Measurements from ENCODE around the gene C16orf74. TPM values are rescaled to one million over a fixed set of nuclear protein-coding genes. Genes with fewer than 3 reads are reported as not detected.
A peak's percentile ranks its signal among the peaks of the same experiment; 100 is the strongest.

Gene C16orf74
- polyA plus RNA-seq (ENCODE audit: insufficient read length in 3 of 3), result 1 to 10 TPM; 4.1 to 4.9 (median 4.9) TPM
- long read RNA-seq, donor 1, partial matches to known transcripts, result 0 of 1 reads
- long read RNA-seq, donor 1, other reads (novel, unspliced or antisense), result 0 of 1 reads
- long read RNA-seq, donor 2, result 0 reads
- long read RNA-seq, donor 3, partial matches to known transcripts, result 0 of 3 reads
- long read RNA-seq, donor 3, other reads (novel, unspliced or antisense), result 0 of 3 reads
- long read RNA-seq, donor 4, partial matches to known transcripts, result 0 of 1 reads
- long read RNA-seq, donor 4, other reads (novel, unspliced or antisense), result 0 of 1 reads
- long read RNA-seq, donor 5, partial matches to known transcripts, result 0 of 1 reads
- long read RNA-seq, donor 5, other reads (novel, unspliced or antisense), result 0 of 1 reads
- long read RNA-seq, donor 6, partial matches to known transcripts, result 0 of 4 reads
- long read RNA-seq, donor 6, other reads (novel, unspliced or antisense), result 0 of 4 reads
- long read RNA-seq, donor 7, transcript C16orf74-203 (4 exons, 744 nt), result major isoform, 5 of 7 reads
- long read RNA-seq, donor 7, partial matches to known transcripts, result 0 of 7 reads
- long read RNA-seq, donor 7, other reads (novel, unspliced or antisense), result 0 of 7 reads
- long read RNA-seq, donor 8, partial matches to known transcripts, result 0 of 2 reads
- long read RNA-seq, donor 8, other reads (novel, unspliced or antisense), result 0 of 2 reads
- long read RNA-seq, donor 9, partial matches to known transcripts, result 0 of 6 reads
- long read RNA-seq, donor 9, other reads (novel, unspliced or antisense), result 0 of 6 reads
- long read RNA-seq, donor 10, partial matches to known transcripts, result 0 of 4 reads
- long read RNA-seq, donor 10, other reads (novel, unspliced or antisense), result 0 of 4 reads
- long read RNA-seq, donor 11, partial matches to known transcripts, result 663 of 685 reads
- long read RNA-seq, donor 11, other reads (novel, unspliced or antisense), result 22 of 685 reads
- long read RNA-seq, donor 12, partial matches to known transcripts, result 1,202 of 1,251 reads
- long read RNA-seq, donor 12, other reads (novel, unspliced or antisense), result 45 of 1,251 reads
- long read RNA-seq, donor 13, partial matches to known transcripts, result 0 of 2 reads
- long read RNA-seq, donor 13, other reads (novel, unspliced or antisense), result 0 of 2 reads
- long read RNA-seq, donor 14, result 0 reads
- long read RNA-seq, donor 15, result 0 reads
- long read RNA-seq, donor 16, partial matches to known transcripts, result 0 of 3 reads
- long read RNA-seq, donor 16, other reads (novel, unspliced or antisense), result 0 of 3 reads

GRCh38 chr16:85750827-85751697 lies at the start of gene C16orf74:
C16orf74 (minus strand) TSS chr16:85751096; CDS start chr16:85735217, 15,879 bp downstream.
- peak; percentile 29 for DNase-seq

GRCh38 chr16:85800321-85800669 lies 49.4 kb upstream of the C16orf74 start:
- DNase-seq, result peak; percentile 14

DNA sequence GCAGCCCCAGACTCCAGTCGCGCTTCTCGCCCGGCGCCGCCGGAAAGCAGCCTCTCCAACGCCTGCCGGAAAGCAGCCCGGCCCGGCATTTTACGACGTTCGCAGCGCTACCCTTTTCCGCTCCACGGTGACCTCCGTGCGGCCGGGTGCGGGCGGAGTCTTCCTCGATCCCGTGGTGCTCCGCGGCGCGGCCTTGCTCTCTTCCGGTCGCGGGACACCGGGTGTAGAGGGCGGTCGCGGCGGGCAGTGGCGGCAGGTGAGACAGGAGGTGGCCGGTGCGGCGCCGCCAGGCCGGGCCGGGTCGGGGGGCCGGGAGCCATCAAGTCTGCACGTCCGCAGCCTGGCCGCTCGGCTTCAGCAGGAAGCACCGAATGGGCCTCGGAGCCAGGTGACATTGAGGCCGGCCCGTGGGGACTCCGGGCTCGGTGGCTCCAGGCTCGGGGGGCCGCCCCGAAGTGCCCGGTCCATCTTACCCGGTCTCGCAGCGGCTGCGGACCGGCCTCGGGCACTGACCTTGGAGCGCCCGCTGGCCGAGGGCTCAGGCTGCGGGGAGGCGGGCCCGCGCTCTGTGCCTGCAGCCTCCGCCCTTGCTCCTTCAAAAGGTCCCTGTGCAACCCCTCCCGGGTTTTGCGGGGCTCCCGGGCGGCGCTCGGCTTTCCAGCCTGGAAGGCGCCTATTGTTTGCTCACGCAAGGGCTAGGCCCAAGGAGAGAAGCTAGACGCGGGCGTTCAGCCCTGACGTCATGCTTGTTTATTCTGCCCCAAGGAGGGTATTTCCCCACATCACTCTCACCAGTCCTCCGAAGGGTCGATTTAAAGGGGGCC lies 48.8 kb upstream of the C16orf74 start, which contains the start of the genes COX4I1 and EMC8:
Gene COX4I1 (plus strand): TSS at position 199 of the 824 bp plus-strand sequence. CDS start 1,511 bp downstream, outside the sequence.
Gene EMC8 (minus strand): TSS at position 48 of the 824 bp plus-strand sequence. CDS start 249 bp downstream, outside the sequence.
- DNase-seq, result peak; percentile 94

GRCh38 chr16:85798901-85799496 lies 48.1 kb upstream of the C16orf74 start:
- DNase-seq, result peak; percentile 17

DNA sequence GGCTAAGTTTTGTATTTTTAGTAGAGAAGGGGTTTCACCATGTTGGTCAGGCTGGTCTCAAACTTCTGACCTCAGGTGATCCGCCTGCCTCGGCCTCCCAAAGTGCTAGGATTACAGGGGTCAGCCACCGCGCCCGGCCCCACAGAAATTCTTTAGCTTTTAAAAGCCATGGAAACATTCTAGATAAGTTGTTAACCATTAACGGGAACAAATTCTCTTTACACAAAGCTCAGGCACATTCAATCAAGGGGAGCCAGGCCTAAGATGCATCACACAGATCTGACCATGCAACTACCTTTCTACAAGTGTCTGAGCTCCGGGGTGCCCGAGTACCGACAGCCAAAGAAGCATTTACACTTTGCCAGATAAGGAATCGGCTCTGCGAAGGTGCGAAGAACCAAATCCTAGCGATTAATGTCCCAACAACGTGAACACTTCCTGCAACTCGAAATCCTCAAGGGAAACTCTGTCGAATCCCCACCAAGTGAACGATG lies 47.4 kb upstream of the C16orf74 start:
- DNase-seq, result no peak

- DNase-seq, result no peak
Observed at GRCh38 chr16:85796599-85796998, 45.7 kb upstream of the C16orf74 start.

GRCh38 chr16:85796152-85796551 lies 45.3 kb upstream of the C16orf74 start:
- no peak for DNase-seq

DNA sequence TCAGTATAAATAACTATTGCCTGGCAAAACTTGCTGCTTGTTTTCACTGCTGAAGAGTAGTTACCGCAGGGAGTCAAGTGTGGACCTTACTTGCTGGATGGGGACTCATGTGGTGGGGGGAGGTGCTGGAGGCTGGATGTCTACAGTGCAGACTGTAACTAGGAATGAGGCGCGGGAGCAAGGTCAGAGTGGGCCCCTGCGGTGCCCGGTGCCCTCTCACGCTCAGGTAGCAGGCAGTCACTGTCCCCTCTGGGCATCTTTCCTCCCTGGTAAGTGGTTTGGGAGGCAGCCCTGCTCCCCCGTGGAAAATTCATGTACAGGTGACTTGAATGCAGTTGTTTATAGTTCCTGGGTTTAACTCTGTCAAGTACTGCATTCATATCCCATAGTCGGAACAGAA lies 43.8 kb upstream of the C16orf74 start:
- DNase-seq, result no peak

GRCh38 chr16:85793662-85794298 lies 42.9 kb upstream of the C16orf74 start:
- DNase-seq, result no peak

- no peak for DNase-seq
Observed at GRCh38 chr16:85789773-85790172, 38.9 kb upstream of the C16orf74 start.

DNA sequence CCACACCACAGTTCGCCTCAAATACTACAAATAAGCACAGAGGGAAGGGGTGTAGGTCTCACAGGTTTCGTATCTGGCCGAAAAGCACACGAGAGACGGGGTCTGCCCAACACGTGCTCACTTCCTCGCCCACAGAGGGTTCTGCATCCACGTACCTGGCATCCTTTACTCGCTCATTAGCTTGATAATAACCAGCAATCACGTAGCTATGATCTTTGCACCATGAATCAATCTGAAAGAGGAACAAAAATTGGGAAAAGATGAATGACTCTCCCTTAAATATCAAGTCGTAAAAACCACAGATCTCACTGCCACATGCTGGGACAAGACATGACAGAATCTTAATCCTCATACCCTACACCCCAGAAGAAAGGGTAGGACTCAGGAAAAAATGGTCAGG lies 37.9 kb upstream of the C16orf74 start:
- no peak for DNase-seq

DNA sequence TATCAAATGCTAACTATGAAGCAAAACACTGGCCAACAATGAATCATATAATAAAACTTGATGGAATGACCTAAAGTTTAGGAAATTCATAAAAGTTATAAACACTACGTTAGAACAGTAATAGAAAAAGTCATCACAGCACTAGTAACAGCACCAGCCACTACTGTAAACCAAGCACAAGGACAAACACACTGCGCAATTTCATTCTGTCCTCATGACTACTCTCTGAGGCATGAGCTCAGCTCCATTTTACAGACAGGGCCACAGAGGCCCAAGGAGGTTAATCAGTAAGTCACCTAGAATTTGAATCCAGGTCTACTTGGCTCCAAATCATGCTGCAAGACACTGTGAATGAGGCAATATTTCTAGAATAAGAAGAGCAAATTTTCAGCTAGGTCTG lies 35.0 kb upstream of the C16orf74 start:
- DNase-seq, result no peak

DNA sequence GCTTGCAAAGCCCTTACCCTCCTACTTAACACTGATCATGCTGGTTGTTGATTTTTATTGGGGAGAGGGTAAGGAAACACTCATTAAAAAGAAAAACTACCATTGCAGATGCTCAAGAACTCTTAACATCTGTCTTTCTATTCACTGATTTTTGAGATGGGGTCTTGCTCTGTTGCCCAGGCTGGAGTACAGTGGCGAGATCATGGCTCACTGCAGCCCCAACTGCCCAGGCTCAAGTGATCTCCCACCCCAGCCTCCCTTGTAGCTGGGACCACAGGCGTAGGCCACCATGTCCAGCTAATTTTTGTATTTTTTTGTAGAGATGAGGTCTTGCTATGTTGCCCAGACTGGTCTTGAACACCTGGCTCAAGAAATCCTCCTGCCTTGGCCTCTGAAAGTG lies 33.9 kb upstream of the C16orf74 start:
- no peak for DNase-seq

GRCh38 chr16:85783441-85783840 lies 32.5 kb upstream of the C16orf74 start:
- no peak for DNase-seq

- no peak for DNase-seq
Observed at GRCh38 chr16:85782451-85782850, 31.6 kb upstream of the C16orf74 start.

- DNase-seq, result no peak
Observed at GRCh38 chr16:85781695-85782370, 30.9 kb upstream of the C16orf74 start.

DNA sequence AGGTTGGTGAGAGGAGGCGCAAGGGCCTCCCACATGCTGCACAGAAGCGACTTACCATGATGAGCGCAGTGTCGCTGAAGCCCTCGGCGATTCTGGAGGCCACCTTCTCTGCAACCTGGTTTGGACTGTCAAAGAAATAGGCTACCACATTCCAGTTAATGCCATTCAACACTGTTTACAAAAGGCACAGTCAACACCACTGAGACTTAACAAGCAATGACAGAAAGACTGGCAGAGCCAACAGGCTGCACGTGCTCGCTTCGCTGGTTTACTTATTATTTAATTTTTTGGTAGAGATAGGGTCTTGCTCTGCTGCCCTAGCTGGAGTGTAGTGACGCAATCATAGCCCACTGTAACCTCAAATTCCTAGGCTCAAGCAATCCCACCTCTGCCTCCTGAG lies 30.3 kb upstream of the C16orf74 start:
- DNase-seq, result no peak

DNA sequence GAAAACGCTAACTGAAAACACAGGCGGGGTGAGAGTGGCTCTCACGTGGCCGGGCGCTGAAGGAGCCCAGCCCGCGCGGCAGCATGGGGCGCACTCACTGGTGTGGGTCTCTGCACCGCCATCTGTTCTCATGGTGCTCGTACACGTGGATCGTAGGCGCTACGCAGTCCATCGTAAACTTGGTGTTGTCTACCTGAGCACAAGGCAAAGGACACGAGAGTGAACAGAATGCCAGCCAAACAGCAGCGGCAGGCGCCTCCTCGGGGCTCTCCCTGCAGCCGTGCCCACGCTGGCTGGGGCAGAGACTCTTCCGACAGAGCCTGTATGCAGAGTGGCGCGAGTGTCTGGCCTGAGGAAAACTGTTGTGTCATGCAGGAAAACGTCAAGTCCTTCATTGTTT lies 29.4 kb upstream of the C16orf74 start:
- no peak for DNase-seq
